Small intestine (tissue), 7 donors: ENCODE measurements around the gene S100G. TPM values are rescaled to one million over a fixed set of nuclear protein-coding genes. Genes with fewer than 3 reads are reported as not detected.

ENCODE experiments used
- DNase-seq, 2 donors: peaks; one replicate each; pipeline versions ENCODE4 v3.0.0 to v3.0.0-alpha.2; 2013
- FAIRE-seq: peaks from 2 replicates; lab custom pipeline; 2012; peaks lifted over from hg19 to GRCh38; lab: Jason Lieb, UNC
- H3K27ac ChIP-seq, 3 donors: one replicate each; pipeline ENCODE4 v1.5.1; 2013; ENCODE audit warnings: low read length in 2 of 3, mild to moderate bottlenecking in 2 of 3, control low read depth in 1 of 3, inconsistent platforms in 1 of 3, low read depth in 1 of 3, moderate library complexity in 1 of 3
- H3K27me3 ChIP-seq, 3 donors: one replicate each; pipeline ENCODE4 v1.6.1; 2013; ENCODE audit warnings: low read length in 3 of 3, inconsistent platforms in 1 of 3; ENCODE audit not compliant: control insufficient read depth in 3 of 3, insufficient read depth in 3 of 3
- H3K36me3 ChIP-seq, 3 donors: one replicate each; pipeline ENCODE4 v1.6.1; 2013; ENCODE audit warnings: low read length in 3 of 3, inconsistent platforms in 1 of 3, low read depth in 1 of 3, mild to moderate bottlenecking in 1 of 3, moderate library complexity in 1 of 3; ENCODE audit not compliant: control insufficient read depth in 3 of 3, insufficient read depth in 2 of 3
- H3K4me1 ChIP-seq, 3 donors: one replicate each; pipeline ENCODE4 v1.6.1; 2013; ENCODE audit warnings: low read length in 2 of 3, inconsistent platforms in 1 of 3, low read depth in 1 of 3, mild to moderate bottlenecking in 1 of 3, moderate library complexity in 1 of 3; ENCODE audit not compliant: control insufficient read depth in 3 of 3, insufficient read depth in 2 of 3
- H3K4me3 ChIP-seq, 3 donors: one replicate each; pipeline ENCODE4 v1.5.1; 2013; ENCODE audit warnings: low read length in 3 of 3, control low read depth in 1 of 3, inconsistent platforms in 1 of 3, low read depth in 1 of 3, mild to moderate bottlenecking in 1 of 3, moderate library complexity in 1 of 3
- H3K9me3 ChIP-seq, 2 donors: one replicate each; pipeline ENCODE4 v1.6.1; 2013; ENCODE audit warnings: low read depth in 1 of 2, low read length in 1 of 2; ENCODE audit not compliant: control insufficient read depth in 2 of 2, insufficient read depth in 1 of 2
- WGBS, 3 donors: extraction: QIAGEN DNeasy Blood & Tissue Kit; methylation state at CpG; one replicate each; pipeline ENCODE4 v1.1.7; 2013; 5-methylcytosine and 5-hydroxymethylcytosine counted together
- polyA plus RNA-seq, 4 donors: library from polyadenylated mRNA; stranded (reverse) in 3 of 4; unstranded in 1 of 4; fragments of 200-250 nt in 3 of 4; fragments of 120-200 nt in 1 of 4; gene quantifications; one replicate each; pipeline versions ENCODE4 v1.2.1 to v1.2.3, GENCODE V29; 2013
- donor health status: healthy with polysubstance abuse.
- donor health status: control.
- donor health status: control.
- donor health status: Bipolar disorder and iron deficiency.
- donor health status: healthy.

Gene S100G
- polyA plus RNA-seq, 4 donors = 1.8 to 295 (median 31.9) TPM

GRCh38 chrX:16651391-16652024 lies 1.6 kb downstream of the S100G start:
- H3K27ac ChIP-seq = peak overlapping the region in 2 of 3 donors; percentile 10 to 85
- H3K4me3 ChIP-seq = peak overlapping the region in 2 of 3 donors; percentile 4 to 35
- no peaks in the 10 kb centered on the region for H3K27me3 ChIP-seq
- H3K36me3 ChIP-seq = peaks cover 0 to 10% (median 0%) of the 10 kb centered on the region in 3 donors
- 72 to 81% (median 80%) methylated on average over 4 of the region's 4 CpGs for WGBS, 3 donors
- no peaks in the 10 kb centered on the region for H3K9me3 ChIP-seq
- peaks cover 0 to 12% (median 0%) of the 10 kb centered on the region in 3 donors for H3K4me1 ChIP-seq
- FAIRE-seq = no peak
- no peak for DNase-seq

GRCh38 chrX:16653424-16653823 lies 3.5 kb downstream of the S100G start:
- no peak for FAIRE-seq
- H3K9me3 ChIP-seq = no peaks in the 10 kb centered on the region
- peak overlapping the region in 2 of 3 donors; percentile 16 to 30 for H3K4me3 ChIP-seq
- peak; percentile 46 to 74 for DNase-seq
- WGBS, 3 donors = 44 to 75% (median 61%) methylated on average over 7 of the region's 7 CpGs
- no peaks in the 10 kb centered on the region for H3K27me3 ChIP-seq
- peaks cover 0 to 12% (median 0%) of the 10 kb centered on the region in 3 donors for H3K4me1 ChIP-seq
- H3K27ac ChIP-seq = peak overlapping the region in 2 of 3 donors; percentile 14 to 85
- H3K36me3 ChIP-seq = peaks cover 0 to 10% (median 0%) of the 10 kb centered on the region in 3 donors

DNA sequence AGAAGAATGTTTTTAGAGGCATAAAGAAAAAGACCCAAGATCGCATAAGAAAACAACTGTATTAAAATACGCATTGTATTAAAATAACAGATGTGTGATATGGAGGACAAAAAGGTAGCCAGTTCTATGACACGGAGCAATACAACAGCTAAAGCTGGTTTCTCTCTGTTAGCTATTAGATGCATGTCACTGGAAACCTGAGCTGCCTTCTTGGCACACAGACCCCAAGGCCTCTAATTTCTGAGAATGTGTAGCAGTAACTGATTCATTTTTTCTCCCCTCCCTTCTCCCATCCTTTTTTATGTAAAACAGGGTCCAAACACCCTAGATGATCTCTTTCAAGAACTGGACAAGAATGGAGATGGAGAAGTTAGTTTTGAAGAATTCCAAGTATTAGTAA lies 4.1 kb downstream of the S100G start:
- peaks cover 0 to 10% (median 0%) of the 10 kb centered on the region in 3 donors for H3K36me3 ChIP-seq
- no peak for DNase-seq
- 58 to 86% (median 78%) methylated on average over 3 of the region's 3 CpGs for WGBS, 3 donors
- H3K4me1 ChIP-seq = peaks cover 0 to 10% (median 0%) of the 10 kb centered on the region in 3 donors
- no peaks in the 10 kb centered on the region for H3K27me3 ChIP-seq
- no peak overlapping the region for H3K4me3 ChIP-seq
- no peak for FAIRE-seq
- no peaks in the 10 kb centered on the region for H3K9me3 ChIP-seq
- H3K27ac ChIP-seq = peak overlapping the region in 1 of 3 donors; percentile 85

- Histone ChIP-seq H3K4me3 (no peak overlapping the region), H3K27ac (no peak overlapping the region), H3K36me3 (peaks cover 0 to 11% (median 0%) of the 10 kb centered on the region in 3 donors), H3K27me3 (no peaks in the 10 kb centered on the region), H3K9me3 (no peaks in the 10 kb centered on the region), H3K4me1 (peaks cover 0 to 4% (median 0%) of the 10 kb centered on the region in 3 donors)
- DNase-seq (no peak), FAIRE-seq (no peak)
- 80 to 96% (median 91%) methylated on average over 2 of the region's 2 CpGs for WGBS, 3 donors
Measured at GRCh38 chrX:16658284-16658683, 8.3 kb downstream of the S100G start.

DNA sequence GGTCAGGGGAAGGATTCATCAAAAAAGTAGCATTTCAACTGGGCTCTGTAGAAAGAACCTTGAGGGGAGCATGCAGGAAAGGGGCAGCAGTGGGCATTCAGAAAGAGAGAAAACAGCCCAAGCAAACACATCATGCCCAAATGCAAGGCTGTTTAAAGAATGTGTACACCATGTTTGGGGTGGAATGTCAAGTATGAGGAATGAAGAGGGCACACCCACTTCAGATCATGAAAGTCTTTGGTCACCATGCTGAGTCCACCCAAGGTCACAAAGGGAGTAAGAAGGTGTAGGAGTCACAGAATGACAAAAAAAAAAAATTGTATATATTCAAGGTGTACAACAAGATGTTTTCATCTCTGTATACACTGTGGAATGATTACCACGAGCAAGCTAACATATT lies 9.4 kb downstream of the S100G start:
- no peak for DNase-seq
- Histone ChIP-seq H3K4me1 (no peaks in the 10 kb centered on the region), H3K36me3 (peaks cover 0 to 8% (median 0%) of the 10 kb centered on the region in 3 donors), H3K9me3 (no peaks in the 10 kb centered on the region), H3K27ac (no peak overlapping the region), H3K4me3 (no peak overlapping the region), H3K27me3 (no peaks in the 10 kb centered on the region)
- FAIRE-seq = no peak
- 73 to 97% (median 86%) methylated on average over 1 of the region's 1 CpG for WGBS, 3 donors

DNA sequence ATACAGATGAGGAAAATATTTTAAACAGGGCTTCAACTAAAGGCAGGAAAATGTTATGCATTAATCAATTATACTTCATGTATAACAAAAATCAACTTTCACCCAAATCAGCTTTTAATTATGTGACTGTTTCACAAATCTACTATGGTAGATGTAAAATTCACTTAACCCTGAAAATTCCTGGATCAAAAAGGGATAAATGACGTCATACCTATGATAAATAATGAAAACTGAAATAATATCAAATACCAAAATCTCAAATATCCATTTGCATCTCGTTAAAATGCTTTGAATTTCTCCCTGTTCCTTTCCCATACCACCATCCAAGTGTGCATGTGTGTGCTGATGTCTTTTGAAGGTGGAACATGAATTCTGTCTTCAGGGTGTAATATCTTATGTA lies 11.5 kb downstream of the S100G start:
- DNase-seq = no peak
- 69 to 85% (median 74%) methylated on average over 2 of the region's 2 CpGs for WGBS, 3 donors
- Histone ChIP-seq H3K4me3 (no peak overlapping the region), H3K9me3 (no peaks in the 10 kb centered on the region), H3K27ac (no peak overlapping the region), H3K27me3 (no peaks in the 10 kb centered on the region), H3K4me1 (no peaks in the 10 kb centered on the region), H3K36me3 (peaks cover 0 to 14% (median 0%) of the 10 kb centered on the region in 3 donors)
- no peak for FAIRE-seq

DNA sequence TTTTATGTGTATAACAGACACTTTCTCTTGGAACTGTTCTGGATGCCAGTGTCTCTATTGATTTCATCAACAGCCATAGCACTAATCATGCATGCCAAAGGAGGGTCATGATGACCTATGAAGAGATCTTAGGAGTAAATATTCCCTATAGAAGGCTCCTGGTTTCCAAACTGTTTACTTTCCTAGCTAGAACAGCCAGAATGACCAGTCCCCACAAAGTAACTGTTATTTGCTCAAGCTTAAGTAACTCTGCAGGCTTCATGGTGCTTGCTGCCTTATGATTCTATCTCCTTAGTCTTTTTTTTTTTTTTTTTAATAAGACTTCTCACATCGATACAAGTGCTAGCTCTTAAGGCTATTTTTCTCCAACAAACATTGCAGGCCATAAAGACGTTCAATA lies 12.4 kb downstream of the S100G start:
- no peaks in the 10 kb centered on the region for H3K27me3 ChIP-seq
- H3K36me3 ChIP-seq = peaks cover 0 to 12% (median 0%) of the 10 kb centered on the region in 3 donors
- DNase-seq (no peak), FAIRE-seq (no peak)
- H3K9me3 ChIP-seq = no peaks in the 10 kb centered on the region
- no peak overlapping the region for H3K4me3 ChIP-seq
- no peaks in the 10 kb centered on the region for H3K4me1 ChIP-seq
- no peak overlapping the region for H3K27ac ChIP-seq
- 18 to 61% (median 25%) methylated on average over 2 of the region's 2 CpGs for WGBS, 3 donors

GRCh38 chrX:16664074-16664473 lies 14.1 kb downstream of the S100G start:
- H3K27ac ChIP-seq = no peak overlapping the region
- no peak for FAIRE-seq
- WGBS, 3 donors = 80 to 92% (median 86%) methylated on average over 5 of the region's 5 CpGs

More at GRCh38 chrX:16664074-16664473, 14.1 kb downstream of the S100G start:
- H3K27me3 ChIP-seq = no peaks in the 10 kb centered on the region
- H3K9me3 ChIP-seq = no peaks in the 10 kb centered on the region
- no peaks in the 10 kb centered on the region for H3K4me1 ChIP-seq
- DNase-seq = no peak
- H3K4me3 ChIP-seq = no peak overlapping the region
- peaks cover 0 to 17% (median 2%) of the 10 kb centered on the region in 3 donors for H3K36me3 ChIP-seq
